ENCODE measurements around the gene CDKN1A. TPM values are rescaled to one million over a fixed set of nuclear protein-coding genes. Genes with fewer than 3 reads are reported as not detected.

Gene CDKN1A
- total and polyA plus RNA-seq, 12 donors = 23.3 to 357 (median 61.2) TPM

DNA sequence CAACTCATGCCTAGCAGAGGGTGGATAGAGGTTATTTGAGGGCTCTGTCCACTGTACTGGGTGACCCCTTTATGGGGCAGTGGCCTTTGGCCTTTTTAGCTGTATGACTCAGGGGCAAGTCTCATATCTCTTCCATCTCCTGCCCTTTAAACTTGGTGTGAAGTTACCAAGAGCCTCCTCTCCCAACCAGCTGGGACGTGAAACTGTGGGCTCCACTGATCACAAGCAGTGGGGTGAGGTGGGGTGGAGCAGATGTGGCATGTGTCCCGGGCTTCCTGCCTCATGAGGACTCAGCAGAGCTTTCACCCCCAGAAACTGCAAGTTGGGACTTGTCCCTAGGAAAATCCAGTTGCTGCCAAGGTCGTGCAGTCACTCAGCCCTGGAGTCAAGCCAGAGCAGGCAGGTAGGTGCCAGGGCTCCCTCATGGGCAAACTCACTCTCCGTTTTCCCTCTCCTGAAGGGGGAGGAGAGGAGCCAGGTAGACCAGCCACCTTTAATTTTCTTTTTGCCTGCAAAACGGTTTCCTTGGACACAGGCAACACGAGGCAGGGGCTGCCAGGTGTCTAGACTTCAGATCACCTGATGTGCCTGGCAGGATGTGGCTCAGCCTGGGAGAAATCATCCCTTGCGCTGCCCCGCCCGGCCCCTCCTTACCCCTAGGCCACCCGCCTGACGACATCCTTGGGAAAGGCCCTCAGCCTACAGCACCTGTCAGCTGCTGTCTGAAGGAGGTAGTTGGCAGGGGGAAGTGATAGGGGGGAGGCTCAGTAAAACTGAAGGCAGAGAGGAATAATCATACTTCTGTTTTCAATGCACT is 4.0 kb downstream of the CDKN1A start:
- peak overlapping the region in 7 of 10 donors; percentile 12 to 69 (median 27) for H3K27ac ChIP-seq
- ATAC-seq (no peak), DNase-seq (peak; percentile 41 to 47)
- 61 to 64% methylated on average over 10 to 11 of the region's 11 CpGs for WGBS, 2 donors
- H3K27me3 ChIP-seq = no peaks in the 10 kb centered on the region
- intact Hi-C loops (cut with DNase I) = loop anchor here in 6 of 10 donors (5.0 to 10.0 kb wide), 5 partner anchors 60 to 258 kb away; no protein-coding TSS in a partner anchor
- H3K4me1 ChIP-seq = peaks cover 9 to 71% (median 51%) of the 10 kb centered on the region in 9 donors
- H3K36me3 ChIP-seq = peaks cover 0 to 59% (median 37%) of the 10 kb centered on the region in 9 donors
- H3K9me3 ChIP-seq = no peaks in the 10 kb centered on the region
- H3K4me3 ChIP-seq = no peak overlapping the region
- TF ChIP-seq, protein P1, sequence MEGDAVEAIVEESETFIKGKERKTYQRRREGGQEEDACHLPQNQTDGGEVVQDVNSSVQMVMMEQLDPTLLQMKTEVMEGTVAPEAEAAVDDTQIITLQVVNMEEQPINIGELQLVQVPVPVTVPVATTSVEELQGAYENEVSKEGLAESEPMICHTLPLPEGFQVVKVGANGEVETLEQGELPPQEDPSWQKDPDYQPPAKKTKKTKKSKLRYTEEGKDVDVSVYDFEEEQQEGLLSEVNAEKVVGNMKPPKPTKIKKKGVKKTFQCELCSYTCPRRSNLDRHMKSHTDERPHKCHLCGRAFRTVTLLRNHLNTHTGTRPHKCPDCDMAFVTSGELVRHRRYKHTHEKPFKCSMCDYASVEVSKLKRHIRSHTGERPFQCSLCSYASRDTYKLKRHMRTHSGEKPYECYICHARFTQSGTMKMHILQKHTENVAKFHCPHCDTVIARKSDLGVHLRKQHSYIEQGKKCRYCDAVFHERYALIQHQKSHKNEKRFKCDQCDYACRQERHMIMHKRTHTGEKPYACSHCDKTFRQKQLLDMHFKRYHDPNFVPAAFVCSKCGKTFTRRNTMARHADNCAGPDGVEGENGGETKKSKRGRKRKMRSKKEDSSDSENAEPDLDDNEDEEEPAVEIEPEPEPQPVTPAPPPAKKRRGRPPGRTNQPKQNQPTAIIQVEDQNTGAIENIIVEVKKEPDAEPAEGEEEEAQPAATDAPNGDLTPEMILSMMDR (IDR thresholded peaks at IDR 0.05) = no peak

DNA sequence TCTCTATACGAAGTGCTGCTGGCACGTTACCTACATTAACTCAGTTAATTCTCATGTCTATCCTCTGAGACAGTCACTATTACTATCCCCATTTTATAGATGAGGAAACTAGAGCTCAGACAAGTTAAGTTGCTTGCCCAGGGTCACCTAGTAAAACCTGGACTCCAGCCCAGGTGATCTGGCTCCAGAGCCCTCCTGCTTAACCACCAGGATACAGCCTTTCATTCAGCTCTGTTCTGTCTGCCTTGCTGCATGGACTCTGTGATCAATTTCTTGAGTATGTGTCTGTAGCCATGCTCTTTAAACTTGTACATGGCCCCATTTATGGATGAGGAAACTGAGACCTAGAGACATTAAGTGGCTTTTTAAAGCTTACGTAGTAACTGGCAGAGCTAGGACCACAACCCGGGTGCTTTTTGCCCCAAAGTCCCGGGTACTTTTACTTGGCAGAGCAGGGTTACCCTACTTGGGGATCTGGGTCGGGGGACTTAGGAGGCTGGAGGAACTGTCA is 4.7 kb downstream of the CDKN1A start:
- DNase-seq (no peak), ATAC-seq (no peak)
- intact Hi-C loops (cut with DNase I) = loop anchor here in 6 of 10 donors (5.0 to 10.0 kb wide), 5 partner anchors 61 to 258 kb away; no protein-coding TSS in a partner anchor
- 82 to 92% methylated on average over 6 of the region's 6 CpGs for WGBS, 2 donors
- peaks cover 0 to 63% (median 37%) of the 10 kb centered on the region in 9 donors for H3K36me3 ChIP-seq
- no peaks in the 10 kb centered on the region for H3K9me3 ChIP-seq
- H3K4me1 ChIP-seq = peaks cover 9 to 64% (median 44%) of the 10 kb centered on the region in 9 donors
- H3K27me3 ChIP-seq = no peaks in the 10 kb centered on the region
- TF ChIP-seq, protein P1 (IDR thresholded peaks at IDR 0.05) = no peak
- no peak overlapping the region for H3K4me3 ChIP-seq
- H3K27ac ChIP-seq = peak overlapping the region in 2 of 10 donors; percentile 22 to 69

DNA sequence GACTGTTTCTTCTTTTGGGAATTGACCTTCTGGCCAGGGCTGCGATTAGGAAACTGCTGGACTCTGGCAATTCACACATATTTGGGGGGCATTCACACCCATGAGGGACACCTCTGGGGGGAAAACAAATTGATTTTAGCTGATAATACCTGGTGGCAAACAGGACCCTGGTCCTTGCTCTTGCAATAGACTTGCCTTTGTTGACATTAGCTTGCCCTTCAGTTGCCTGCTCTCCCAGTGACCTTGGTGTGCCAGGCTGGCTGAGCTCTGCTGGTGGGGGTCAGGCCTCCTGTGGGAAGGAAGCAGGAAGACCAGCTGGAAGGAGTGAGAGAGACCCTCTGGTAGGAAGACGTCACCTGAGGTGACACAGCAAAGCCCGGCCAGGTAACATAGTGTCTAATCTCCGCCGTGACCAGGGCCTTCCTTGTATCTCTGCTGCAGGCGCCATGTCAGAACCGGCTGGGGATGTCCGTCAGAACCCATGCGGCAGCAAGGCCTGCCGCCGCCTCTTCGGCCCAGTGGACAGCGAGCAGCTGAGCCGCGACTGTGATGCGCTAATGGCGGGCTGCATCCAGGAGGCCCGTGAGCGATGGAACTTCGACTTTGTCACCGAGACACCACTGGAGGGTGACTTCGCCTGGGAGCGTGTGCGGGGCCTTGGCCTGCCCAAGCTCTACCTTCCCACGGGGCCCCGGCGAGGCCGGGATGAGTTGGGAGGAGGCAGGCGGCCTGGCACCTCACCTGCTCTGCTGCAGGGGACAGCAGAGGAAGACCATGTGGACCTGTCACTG is 5.3 kb downstream of the CDKN1A start:
- H3K4me3 ChIP-seq = no peak overlapping the region
- intact Hi-C loops (cut with DNase I) = loop anchor here in 6 of 10 donors (5.0 to 10.0 kb wide), 5 partner anchors 62 to 259 kb away; no protein-coding TSS in a partner anchor
- TF ChIP-seq, protein P1 (IDR thresholded peaks at IDR 0.05) = no peak
- H3K4me1 ChIP-seq = peaks cover 9 to 60% (median 43%) of the 10 kb centered on the region in 9 donors
- H3K9me3 ChIP-seq = no peaks in the 10 kb centered on the region
- ATAC-seq (no peak), DNase-seq (no peak)
- peaks cover 0 to 63% (median 37%) of the 10 kb centered on the region in 9 donors for H3K36me3 ChIP-seq
- whole genome bisulfite sequencing, 2 donors = 95 to 96% methylated on average over 29 of the region's 29 CpGs
- H3K27ac ChIP-seq = peak overlapping the region in 1 of 10 donors; percentile 7
- H3K27me3 ChIP-seq = no peaks in the 10 kb centered on the region

DNA sequence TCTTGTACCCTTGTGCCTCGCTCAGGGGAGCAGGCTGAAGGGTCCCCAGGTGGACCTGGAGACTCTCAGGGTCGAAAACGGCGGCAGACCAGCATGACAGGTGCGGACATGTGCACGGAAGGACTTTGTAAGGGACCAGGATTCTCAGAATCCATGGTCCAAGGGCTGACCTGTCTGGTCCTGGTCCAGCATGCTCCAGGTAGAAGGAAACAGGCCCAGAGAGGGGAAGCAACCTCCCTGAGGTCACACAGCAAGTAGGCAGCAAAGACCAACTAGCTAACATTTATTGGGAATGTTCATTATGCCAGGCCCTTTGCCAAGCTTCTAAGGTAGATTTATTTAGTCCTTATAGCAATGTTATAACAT is 5.9 kb downstream of the CDKN1A start:
- no peaks in the 10 kb centered on the region for H3K9me3 ChIP-seq
- H3K4me3 ChIP-seq = no peak overlapping the region
- H3K27ac ChIP-seq = no peak overlapping the region
- H3K4me1 ChIP-seq = peaks cover 9 to 58% (median 40%) of the 10 kb centered on the region in 9 donors
- 90 to 97% methylated on average over 6 of the region's 6 CpGs for WGBS, 2 donors
- TF ChIP-seq, protein P1 (IDR thresholded peaks at IDR 0.05) = no peak
- H3K27me3 ChIP-seq = no peaks in the 10 kb centered on the region
- DNase-seq (no peak), ATAC-seq (no peak)
- intact Hi-C loops (cut with DNase I) = loop anchor here in 6 of 10 donors (5.0 to 10.0 kb wide), 5 partner anchors 62 to 260 kb away; no protein-coding TSS in a partner anchor
- H3K36me3 ChIP-seq = peaks cover 0 to 63% (median 37%) of the 10 kb centered on the region in 9 donors
